ENCODE data around the gene HGFAC. TPM values are rescaled to one million over a fixed set of nuclear protein-coding genes. Genes with fewer than 3 reads are reported as not detected.

The HGFAC gene
- total RNA-seq, 1 experiment from 2014 or later, result 0.28 TPM

- Mint-ChIP-seq H3K9me3 (ENCODE audit: unreplicated experiment) (no peaks in the 10 kb centered on the region), H3K4me1 (ENCODE audit: insufficient read depth, unreplicated experiment) (peaks cover 20% of the 10 kb centered on the region), H3K4me3 (ENCODE audit: unreplicated experiment) (no peak overlapping the region), H3K36me3 (ENCODE audit: insufficient read depth, unreplicated experiment) (no peaks in the 10 kb centered on the region), H3K27ac (ENCODE audit: low read depth, unreplicated experiment) (peak overlapping the region; percentile 59), H3K27me3 (ENCODE audit: insufficient read depth, unreplicated experiment) (no peaks in the 10 kb centered on the region)
- intact Hi-C loops (cut with micrococcal nuclease), result no loop called here
- DNase-seq (ENCODE audit: unreplicated experiment), result peak; percentile 59
- ChIA-PET CTCF (interaction anchor here (0.6 to 3.3 kb wide), 5 partner anchors 39 to 332 kb away, joined by 3 to 21 read pairs (median 4); no protein-coding TSS in a partner anchor), POLR2A (interaction anchor here (0.8 to 1.6 kb wide), 5 partner anchors 11 to 93 kb away, joined by 3 to 7 read pairs (median 5); no protein-coding TSS in a partner anchor)
- TF ChIP-seq CTCF (IDR thresholded peaks at IDR 0.05; ENCODE audit: unreplicated experiment), result no peak
- BruUV-seq (replicated peaks), result no TSS peak
Measured at GRCh38 chr4:3440979-3441500, 728 bp upstream of the HGFAC start.

GRCh38 chr4:3442460-3442958 lies 741 bp downstream of the HGFAC start:
- ChIA-PET POLR2A (interaction anchor here (1.3 kb wide), 1 partner anchor 56 kb away, joined by 3 read pairs; no protein-coding TSS in a partner anchor), CTCF (interaction anchor here (0.5 to 3.0 kb wide), 11 partner anchors 12 to 504 kb away, joined by 3 to 14 read pairs (median 4); no protein-coding TSS in a partner anchor)
- intact Hi-C loops (cut with micrococcal nuclease), result no loop called here
- H3K36me3 Mint-ChIP-seq (ENCODE audit: insufficient read depth, unreplicated experiment), result no peaks in the 10 kb centered on the region
- BruUV-seq (replicated peaks), result no TSS peak
- no peak for DNase-seq (ENCODE audit: unreplicated experiment)
- TF ChIP-seq CTCF (IDR thresholded peaks at IDR 0.05; ENCODE audit: unreplicated experiment), result no peak
- H3K27ac Mint-ChIP-seq (ENCODE audit: low read depth, unreplicated experiment), result no peak overlapping the region
- H3K27me3 Mint-ChIP-seq (ENCODE audit: insufficient read depth, unreplicated experiment), result no peaks in the 10 kb centered on the region
- H3K9me3 Mint-ChIP-seq (ENCODE audit: unreplicated experiment), result no peaks in the 10 kb centered on the region
- H3K4me3 Mint-ChIP-seq (ENCODE audit: unreplicated experiment), result no peak overlapping the region
- H3K4me1 Mint-ChIP-seq (ENCODE audit: insufficient read depth, unreplicated experiment), result peaks cover 14% of the 10 kb centered on the region

DNA sequence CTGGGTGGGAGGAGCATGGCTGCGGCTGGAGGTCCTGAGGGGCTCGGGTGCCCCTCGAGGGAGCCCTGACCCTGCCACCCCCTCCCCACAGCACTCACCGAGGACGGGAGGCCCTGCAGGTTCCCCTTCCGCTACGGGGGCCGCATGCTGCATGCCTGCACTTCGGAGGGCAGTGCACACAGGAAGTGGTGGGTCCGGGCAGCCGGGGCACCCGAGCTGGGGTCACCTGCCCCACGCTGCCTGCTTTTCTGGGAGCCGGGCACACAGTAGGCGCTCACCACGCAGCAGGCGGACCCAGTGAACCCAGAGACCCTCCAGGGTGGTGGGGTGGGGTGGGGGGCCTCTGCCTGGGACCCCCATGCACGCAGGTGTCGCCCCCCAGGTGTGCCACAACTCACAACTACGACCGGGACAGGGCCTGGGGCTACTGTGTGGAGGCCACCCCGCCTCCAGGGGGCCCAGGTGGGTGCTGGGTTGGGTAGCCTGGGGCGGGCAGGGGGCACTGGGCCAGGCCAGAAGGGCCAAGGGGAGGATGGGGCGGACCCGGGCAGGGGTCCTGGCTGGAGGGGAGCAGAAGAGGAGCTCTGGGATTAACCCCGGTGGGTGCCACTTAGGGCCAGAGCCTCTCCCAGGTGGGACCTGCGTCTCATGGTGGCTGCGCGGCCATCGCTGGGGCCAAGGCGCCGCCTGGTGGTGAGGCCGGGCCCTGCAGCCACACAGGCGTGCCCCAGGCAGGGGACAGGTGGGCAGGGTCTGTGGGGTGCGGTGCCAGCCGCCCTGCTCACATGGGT lies 1.4 kb downstream of the HGFAC start:
- Mint-ChIP-seq H3K9me3 (ENCODE audit: unreplicated experiment) (no peaks in the 10 kb centered on the region), H3K4me3 (ENCODE audit: unreplicated experiment) (no peak overlapping the region), H3K4me1 (ENCODE audit: insufficient read depth, unreplicated experiment) (peaks cover 10% of the 10 kb centered on the region), H3K27ac (ENCODE audit: low read depth, unreplicated experiment) (no peak overlapping the region), H3K27me3 (ENCODE audit: insufficient read depth, unreplicated experiment) (no peaks in the 10 kb centered on the region), H3K36me3 (ENCODE audit: insufficient read depth, unreplicated experiment) (no peaks in the 10 kb centered on the region)
- ChIA-PET POLR2A (no interaction called here), CTCF (interaction anchor here (0.6 to 2.3 kb wide), 22 partner anchors 9 to 295 kb away, joined by 3 to 13 read pairs (median 4); no protein-coding TSS in a partner anchor)
- BruUV-seq (replicated peaks), result no TSS peak
- TF ChIP-seq CTCF (IDR thresholded peaks at IDR 0.05; ENCODE audit: unreplicated experiment), result peak; percentile 97
- DNase-seq (ENCODE audit: unreplicated experiment), result peak; percentile 56
- intact Hi-C loops (cut with micrococcal nuclease), result loop anchor here (1.0 kb wide), 1 partner anchor 97 kb away; no protein-coding TSS in a partner anchor

DNA sequence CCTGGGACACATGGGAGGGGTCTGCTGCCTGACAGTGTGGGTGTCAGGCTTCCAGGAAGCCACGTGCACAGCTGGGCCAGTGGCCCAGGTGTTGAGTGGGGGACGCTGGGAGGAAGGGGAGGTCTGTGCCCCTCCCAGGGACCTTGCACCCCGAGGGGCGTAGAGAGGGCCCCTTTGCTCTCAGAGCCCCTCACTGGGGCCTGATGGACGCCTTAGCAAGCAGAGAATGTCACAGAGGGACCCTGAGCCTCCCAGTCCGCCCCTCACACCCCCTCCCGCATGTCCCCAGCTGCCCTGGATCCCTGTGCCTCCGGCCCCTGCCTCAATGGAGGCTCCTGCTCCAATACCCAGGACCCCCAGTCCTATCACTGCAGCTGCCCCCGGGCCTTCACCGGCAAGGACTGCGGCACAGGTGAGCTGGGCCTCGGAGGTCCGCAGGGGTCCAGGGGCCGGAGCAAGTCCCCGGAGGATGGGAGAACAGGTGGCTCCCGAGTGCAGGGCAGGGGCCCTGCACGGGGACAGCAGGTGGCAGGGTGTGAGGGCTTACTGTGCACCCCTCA lies 2.1 kb downstream of the HGFAC start:
- Mint-ChIP-seq H3K4me3 (ENCODE audit: unreplicated experiment) (no peak overlapping the region), H3K27ac (ENCODE audit: low read depth, unreplicated experiment) (no peak overlapping the region), H3K9me3 (ENCODE audit: unreplicated experiment) (no peaks in the 10 kb centered on the region), H3K4me1 (ENCODE audit: insufficient read depth, unreplicated experiment) (peaks cover 10% of the 10 kb centered on the region), H3K36me3 (ENCODE audit: insufficient read depth, unreplicated experiment) (no peaks in the 10 kb centered on the region), H3K27me3 (ENCODE audit: insufficient read depth, unreplicated experiment) (no peaks in the 10 kb centered on the region)
- ChIA-PET CTCF (interaction anchor here (0.6 to 2.3 kb wide), 21 partner anchors 9 to 295 kb away, joined by 3 to 13 read pairs (median 3); no protein-coding TSS in a partner anchor), POLR2A (no interaction called here)
- intact Hi-C loops (cut with micrococcal nuclease), result loop anchor here (1.0 kb wide), 1 partner anchor 98 kb away; no protein-coding TSS in a partner anchor
- no TSS peak for BruUV-seq (replicated peaks)
- no peak for DNase-seq (ENCODE audit: unreplicated experiment)
- TF ChIP-seq CTCF (IDR thresholded peaks at IDR 0.05; ENCODE audit: unreplicated experiment), result no peak

Measured in MCF 10A (cell line).